Neural progenitor cell (in vitro differentiated cells): ENCODE data around the gene RIPOR3. TPM values are rescaled to one million over a fixed set of nuclear protein-coding genes. Genes with fewer than 3 reads are reported as not detected.

Experiments used
- DNase-seq: peaks from one replicate; pipeline ENCODE4 v3.0.0-alpha.2; 2016; ENCODE audit warnings: low spot score
- H2AFZ ChIP-seq: fragments of 200-600 bp; sonication (generic); replicated peaks from 2 replicates; pipeline ENCODE4 v1.6.1; 2016; ENCODE audit warnings: antibody characterized with exemption
- H3F3A ChIP-seq: fragments of 200-600 bp; sonication (generic); 2 replicates; pipeline ENCODE4 v1.6.1; 2016; ENCODE audit warnings: antibody characterized with exemption, low read depth
- H3K27ac ChIP-seq: fragments of 200-600 bp; sonication (generic); 2 replicates; pipeline ENCODE4 v1.5.1; 2016; ENCODE audit warnings: mild to moderate bottlenecking
- H3K27me3 ChIP-seq: fragments of 200-600 bp; sonication (generic); 2 replicates; pipeline ENCODE4 v1.6.1; 2016; ENCODE audit warnings: mild to moderate bottlenecking, moderate library complexity
- H3K36me3 ChIP-seq: fragments of 200-600 bp; sonication (generic); 2 replicates; pipeline ENCODE4 v1.5.1; 2016
- H3K4me1 ChIP-seq: fragments of 200-600 bp; sonication (generic); 2 replicates; pipeline ENCODE4 v1.6.1; 2016; ENCODE audit warnings: mixed run types
- H3K4me2 ChIP-seq: fragments of 200-600 bp; sonication (generic); 2 replicates; pipeline ENCODE4 v1.6.1; 2016
- H3K4me3 ChIP-seq: fragments of 200-600 bp; sonication (generic); 2 replicates; pipeline ENCODE4 v1.5.1; 2016
- H3K79me2 ChIP-seq: fragments of 200-600 bp; sonication (generic); 2 replicates; pipeline ENCODE4 v1.6.1; 2016; ENCODE audit warnings: low read depth
- H3K9ac ChIP-seq: fragments of 200-600 bp; sonication (generic); 2 replicates; pipeline ENCODE4 v1.6.1; 2016
- H3K9me3 ChIP-seq: fragments of 200-600 bp; sonication (generic); 2 replicates; pipeline ENCODE4 v1.5.1; 2016; ENCODE audit warnings: low read depth
- H4K20me1 ChIP-seq: fragments of 200-600 bp; sonication (generic); 2 replicates; pipeline ENCODE4 v1.6.1; 2016; ENCODE audit warnings: low read depth
- H3K27ac Mint-ChIP-seq: 3 replicates; pipeline ENCODE4 v1.8.0; 2021; ENCODE audit warnings: mixed read lengths
- H3K27me3 Mint-ChIP-seq: 2 replicates; pipeline ENCODE4 v1.8.0; 2022; ENCODE audit warnings: low read depth, mild to moderate bottlenecking, inconsistent platforms, moderate library complexity, mixed read lengths; ENCODE audit not compliant: insufficient read depth
- H3K36me3 Mint-ChIP-seq: 3 replicates; pipeline ENCODE4 v1.8.0; 2021; ENCODE audit warnings: mixed read lengths
- H3K4me1 Mint-ChIP-seq: 3 replicates; pipeline ENCODE4 v1.8.0; 2021; ENCODE audit warnings: mixed read lengths
- H3K4me3 Mint-ChIP-seq: 3 replicates; pipeline ENCODE4 v1.8.0; 2021; ENCODE audit warnings: mild to moderate bottlenecking, moderate library complexity, mixed read lengths
- H3K9me3 Mint-ChIP-seq: 3 replicates; pipeline ENCODE4 v1.8.0; 2020; ENCODE audit warnings: mixed read lengths
- CTCF ChIP-seq: fragments of 200-600 bp; sonication (generic); IDR thresholded peaks from 2 replicates; pipeline ENCODE4 v1.5.1; 2017; ENCODE audit warnings: antibody characterized with exemption, mild to moderate bottlenecking
- EZH2 ChIP-seq: fragments of 200-600 bp; sonication (generic); IDR thresholded peaks from 2 replicates; pipeline ENCODE4 v1.6.1; 2017; ENCODE audit warnings: antibody characterized with exemption, mild to moderate bottlenecking, moderate library complexity
- EZH2phosphoT487 ChIP-seq: fragments of 200-600 bp; sonication (generic); IDR thresholded peaks from 2 replicates; pipeline ENCODE4 v1.6.1; 2017; ENCODE audit warnings: antibody characterized with exemption
- total RNA-seq: library from RNA; depleted of rRNA; stranded (reverse); fragments of >200 nt; gene quantifications from 2 replicates; pipeline ENCODE4 v1.2.3, GENCODE V29; 2015; ENCODE audit warnings: low replicate concordance

The RIPOR3 gene
- total RNA-seq, 1 donor from 2014 or later: 1.2 TPM

DNA sequence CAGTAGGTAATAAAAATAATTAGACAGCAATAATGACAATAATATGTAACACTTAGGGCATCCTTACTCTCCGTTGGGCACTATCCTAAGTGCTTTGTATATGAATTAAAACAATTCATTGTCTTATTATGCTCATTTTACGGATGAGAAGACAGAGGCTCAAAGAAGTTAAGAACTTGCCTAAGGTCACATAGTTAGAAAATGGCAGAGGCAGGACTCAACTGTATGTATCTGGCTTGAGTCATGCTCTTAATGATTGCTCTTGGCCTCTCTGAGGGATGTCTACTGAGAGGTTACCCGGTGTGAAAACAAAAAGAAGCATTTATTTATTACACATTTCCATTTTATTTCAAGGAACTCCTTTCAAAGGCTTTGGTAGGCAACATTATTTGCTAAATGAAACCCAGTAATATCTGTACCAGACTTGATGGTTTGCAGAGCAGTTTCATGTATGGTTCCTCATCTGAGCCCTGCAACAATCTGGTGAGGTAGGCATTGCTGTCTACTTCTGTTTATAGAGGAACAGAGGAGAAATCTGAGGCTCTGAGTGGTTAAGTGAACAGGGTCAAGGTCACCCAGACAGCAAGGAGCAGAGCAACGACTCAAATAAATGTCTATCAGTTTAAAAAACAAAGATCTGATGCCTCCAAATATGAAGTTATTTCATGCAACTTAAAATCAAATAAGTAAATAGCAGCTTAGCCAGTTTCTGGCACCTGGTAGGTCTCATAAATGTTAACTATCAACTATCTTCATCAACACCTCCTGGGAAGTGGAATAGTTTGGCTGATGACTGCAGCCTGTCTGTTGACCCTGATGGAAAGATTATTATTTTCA is 35.8 kb upstream of the RIPOR3 start:
- Mint-ChIP-seq H3K4me3 (no peak overlapping the region), H3K9me3 (no peaks in the 10 kb centered on the region), H3K27me3 (peaks cover 2% of the 10 kb centered on the region), H3K4me1 (peaks cover 31% of the 10 kb centered on the region), H3K27ac (no peak overlapping the region), H3K36me3 (no peaks in the 10 kb centered on the region)
- no peaks in the 10 kb centered on the region for H3K9me3 ChIP-seq
- peaks cover 5% of the 10 kb centered on the region for H4K20me1 ChIP-seq
- no peaks in the 10 kb centered on the region for H3K36me3 ChIP-seq
- TF ChIP-seq EZH2: no peak
- no peak for TF ChIP-seq CTCF
- TF ChIP-seq EZH2phosphoT487: no peak
- H3K9ac ChIP-seq: no peak overlapping the region
- peaks cover 8% of the 10 kb centered on the region for H3K79me2 ChIP-seq
- no peak for DNase-seq
- no peak overlapping the region for H3K4me2 ChIP-seq
- H3K27me3 ChIP-seq: no peaks in the 10 kb centered on the region
- H3K27ac ChIP-seq: no peak overlapping the region
- no peak overlapping the region for H3K4me3 ChIP-seq
- peaks cover 25% of the 10 kb centered on the region for H3K4me1 ChIP-seq
- peaks cover 46% of the 10 kb centered on the region for H3F3A ChIP-seq
- H2AFZ ChIP-seq: no peak overlapping the region

DNA sequence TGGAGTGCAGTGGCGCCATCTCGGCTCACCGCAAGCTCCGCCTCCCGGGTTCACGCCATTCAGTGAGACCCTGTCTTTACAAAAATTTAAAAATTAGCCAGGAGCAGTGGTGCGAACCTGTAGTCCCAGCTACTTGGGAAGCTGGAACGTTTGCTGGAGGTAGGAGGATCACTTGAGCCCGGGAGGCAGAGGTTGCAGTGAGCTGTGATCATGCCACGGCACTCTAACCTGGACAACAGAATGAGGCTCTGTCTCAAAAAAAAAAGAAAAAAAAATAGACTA is 34.3 kb upstream of the RIPOR3 start:
- Mint-ChIP-seq H3K4me1 (peaks cover 33% of the 10 kb centered on the region), H3K27me3 (peaks cover 2% of the 10 kb centered on the region), H3K27ac (no peak overlapping the region), H3K36me3 (no peaks in the 10 kb centered on the region), H3K4me3 (no peak overlapping the region), H3K9me3 (no peaks in the 10 kb centered on the region)
- TF ChIP-seq EZH2 (no peak), EZH2phosphoT487 (no peak), CTCF (no peak)
- H3K4me1 ChIP-seq: peaks cover 25% of the 10 kb centered on the region
- peak overlapping the region; percentile 94 for H2AFZ ChIP-seq
- peak overlapping the region; percentile 56 for H3K4me2 ChIP-seq
- no peak overlapping the region for H3K4me3 ChIP-seq
- H3K79me2 ChIP-seq: no peaks in the 10 kb centered on the region
- H3K36me3 ChIP-seq: no peaks in the 10 kb centered on the region
- H3K27me3 ChIP-seq: no peaks in the 10 kb centered on the region
- H4K20me1 ChIP-seq: no peaks in the 10 kb centered on the region
- no peaks in the 10 kb centered on the region for H3K9me3 ChIP-seq
- H3K27ac ChIP-seq: peak overlapping the region; percentile 89
- DNase-seq: no peak
- H3F3A ChIP-seq: peaks cover 43% of the 10 kb centered on the region
- no peak overlapping the region for H3K9ac ChIP-seq

- no peaks in the 10 kb centered on the region for H3K36me3 ChIP-seq
- Mint-ChIP-seq H3K36me3 (no peaks in the 10 kb centered on the region), H3K9me3 (no peaks in the 10 kb centered on the region), H3K4me1 (peaks cover 28% of the 10 kb centered on the region), H3K27ac (no peak overlapping the region), H3K4me3 (no peak overlapping the region), H3K27me3 (peaks cover 2% of the 10 kb centered on the region)
- peaks cover 37% of the 10 kb centered on the region for H3F3A ChIP-seq
- H3K79me2 ChIP-seq: no peaks in the 10 kb centered on the region
- H3K9me3 ChIP-seq: no peaks in the 10 kb centered on the region
- peak overlapping the region; percentile 89 for H3K27ac ChIP-seq
- H3K4me3 ChIP-seq: peak overlapping the region; percentile 18
- no peak for TF ChIP-seq EZH2phosphoT487
- no peak for TF ChIP-seq CTCF
- TF ChIP-seq EZH2: no peak
- DNase-seq: peak; percentile 72
- H4K20me1 ChIP-seq: no peaks in the 10 kb centered on the region
- peak overlapping the region; percentile 94 for H2AFZ ChIP-seq
- H3K4me2 ChIP-seq: peak overlapping the region; percentile 56
- H3K27me3 ChIP-seq: no peaks in the 10 kb centered on the region
- H3K9ac ChIP-seq: no peak overlapping the region
- H3K4me1 ChIP-seq: peaks cover 23% of the 10 kb centered on the region
These were observed 33.7 kb upstream of the RIPOR3 start for GRCh38 chr20:50724851-50725723.
